OCI-LY3 (cell line): Measurements from ENCODE around the gene CD70.

Source experiments
- CTCF ChIP-seq: fragments of 200-600, 300-600 bp; sonication (generic); IDR thresholded peaks from 2 replicates; pipeline ENCODE4 v1.5.1; 2014; ENCODE audit warnings: antibody characterized with exemption, low read length, low read depth
- EZH2phosphoT487 ChIP-seq: fragments of 200-600 bp; shearing (Covaris generic); IDR thresholded peaks from 2 replicates; pipeline ENCODE4 v1.6.1; 2018; ENCODE audit warnings: antibody characterized with exemption, mixed run types, low read depth

GRCh38 chr19:6572217-6572616 is 18.7 kb downstream of the CD70 start:
- TF ChIP-seq EZH2phosphoT487, result no peak
- no peak for TF ChIP-seq CTCF
